Cardiac fibroblast (primary cell): Measurements from ENCODE around the gene ITGB7.

Experiments
- DNase-seq, 2 donors: peaks; one replicate each; pipeline versions ENCODE4 v3.0.0 to v3.0.0-alpha.2; 2010; ENCODE audit warnings: low read depth in 2 of 2
- H3K4me3 ChIP-seq, 2 donors: replicated peaks in 1 of 2; 1 replicate in 1 of 2; 2 replicates in 1 of 2; pipeline ENCODE4 v1.5.1; 2011; ENCODE audit warnings: low read depth in 2 of 2, low read length in 2 of 2, mild to moderate bottlenecking in 2 of 2, moderate library complexity in 1 of 2
- TF ChIP-seq, protein P1 (sequence below): IDR thresholded peaks from one replicate; pipeline ENCODE4 v1.5.1; 2011; ENCODE audit warnings: low read depth, mild to moderate bottlenecking, low read length, inconsistent platforms

The ITGB7 gene

DNA sequence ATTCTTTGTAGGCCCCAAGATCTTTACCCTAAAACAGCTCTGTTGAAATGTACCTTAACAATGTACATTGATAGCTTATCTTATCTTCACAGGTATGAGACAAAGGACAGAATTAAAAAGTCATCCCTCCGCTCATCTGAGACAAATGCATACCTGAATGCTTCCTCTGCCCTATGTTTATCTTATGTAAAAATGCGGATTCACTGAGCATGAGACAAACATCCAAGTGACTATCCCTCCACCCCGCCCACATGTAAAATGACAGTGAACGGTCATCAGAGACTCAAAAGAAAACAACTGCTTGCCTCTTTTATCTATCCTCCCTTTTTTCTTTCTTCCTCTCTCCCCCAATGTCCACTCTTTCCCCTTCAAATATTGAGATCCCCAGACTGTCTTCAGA lies 63.7 kb downstream of the ITGB7 start:
- H3K4me3 ChIP-seq, result no peak overlapping the region
- TF ChIP-seq, protein P1, sequence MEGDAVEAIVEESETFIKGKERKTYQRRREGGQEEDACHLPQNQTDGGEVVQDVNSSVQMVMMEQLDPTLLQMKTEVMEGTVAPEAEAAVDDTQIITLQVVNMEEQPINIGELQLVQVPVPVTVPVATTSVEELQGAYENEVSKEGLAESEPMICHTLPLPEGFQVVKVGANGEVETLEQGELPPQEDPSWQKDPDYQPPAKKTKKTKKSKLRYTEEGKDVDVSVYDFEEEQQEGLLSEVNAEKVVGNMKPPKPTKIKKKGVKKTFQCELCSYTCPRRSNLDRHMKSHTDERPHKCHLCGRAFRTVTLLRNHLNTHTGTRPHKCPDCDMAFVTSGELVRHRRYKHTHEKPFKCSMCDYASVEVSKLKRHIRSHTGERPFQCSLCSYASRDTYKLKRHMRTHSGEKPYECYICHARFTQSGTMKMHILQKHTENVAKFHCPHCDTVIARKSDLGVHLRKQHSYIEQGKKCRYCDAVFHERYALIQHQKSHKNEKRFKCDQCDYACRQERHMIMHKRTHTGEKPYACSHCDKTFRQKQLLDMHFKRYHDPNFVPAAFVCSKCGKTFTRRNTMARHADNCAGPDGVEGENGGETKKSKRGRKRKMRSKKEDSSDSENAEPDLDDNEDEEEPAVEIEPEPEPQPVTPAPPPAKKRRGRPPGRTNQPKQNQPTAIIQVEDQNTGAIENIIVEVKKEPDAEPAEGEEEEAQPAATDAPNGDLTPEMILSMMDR, result no peak
- DNase-seq, result no peak
